HS-27A (cell line): ENCODE measurements around the gene PPP4R1.

Source experiments
- DNase-seq: peaks from one replicate; pipeline ENCODE4 v3.0.0-alpha.2; 2012; ENCODE audit warnings: low read depth, missing footprints

The PPP4R1 gene

GRCh38 chr18:9506046-9506792 lies 108.1 kb downstream of the PPP4R1 start:
- DNase-seq = no peak
